GM10266 (cell line): Measurements from ENCODE around the gene NBEA.

ENCODE experiments used
- DNase-seq: peaks from one replicate; pipeline ENCODE4 v3.0.0; 2012; ENCODE audit errors: extremely low spot score
- CTCF ChIP-seq: IDR thresholded peaks from 2 replicates; pipeline ENCODE4 v1.5.1; 2012; ENCODE audit warnings: mild to moderate bottlenecking, low read depth; ENCODE audit not compliant: control insufficient read depth, insufficient read depth; ENCODE audit errors: missing control alignments

NBEA gene

DNA sequence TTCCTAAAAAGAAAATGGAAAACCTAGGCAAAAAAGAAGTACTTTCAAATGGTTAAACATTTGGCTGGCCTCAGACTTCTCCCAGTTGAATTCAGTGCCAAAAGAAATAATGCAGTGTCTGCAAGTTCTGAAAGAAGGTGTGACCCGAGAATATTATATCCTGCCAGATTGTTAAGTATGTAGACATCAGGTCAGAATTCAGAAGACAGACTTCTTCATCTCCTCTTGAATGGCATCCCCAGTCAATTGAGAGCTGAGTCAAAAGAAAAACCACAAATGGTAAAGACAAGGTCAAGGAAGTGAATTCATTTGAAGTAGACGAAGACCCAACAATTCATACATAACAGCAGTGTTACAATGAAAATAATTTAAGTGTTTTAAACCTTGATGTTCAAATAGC, 194.5 kb downstream of the NBEA start:
- no peak for TF ChIP-seq CTCF

GRCh38 chr13:35139591-35139990, 197.5 kb downstream of the NBEA start:
- no peak for TF ChIP-seq CTCF
- DNase-seq: no peak

More for the DNA sequence above, 194.5 kb downstream of the NBEA start:
- DNase-seq: no peak

- TF ChIP-seq CTCF: no peak
- no peak for DNase-seq
These were observed 198.3 kb downstream of the NBEA start for GRCh38 chr13:35140321-35140720.

DNA sequence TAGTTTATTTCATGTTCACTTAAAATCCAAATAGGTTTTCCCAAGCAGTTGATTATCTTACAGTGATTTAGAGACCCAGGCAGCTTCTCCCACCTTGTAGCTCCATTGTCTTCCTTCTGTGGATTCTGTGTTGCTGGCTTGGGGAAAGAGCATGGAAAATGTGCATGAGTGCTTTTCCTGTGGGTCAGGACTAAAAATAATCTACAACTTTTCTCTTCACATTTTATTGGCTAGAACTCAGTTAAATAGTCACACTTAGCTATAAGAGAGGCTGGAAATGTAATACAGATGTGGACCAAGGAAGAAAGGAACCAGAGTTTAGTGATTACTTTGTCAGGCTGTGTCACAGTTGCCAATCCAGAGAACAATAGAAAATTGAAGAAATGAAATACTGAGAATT, 198.8 kb downstream of the NBEA start:
- no peak for TF ChIP-seq CTCF
- DNase-seq: no peak

DNA sequence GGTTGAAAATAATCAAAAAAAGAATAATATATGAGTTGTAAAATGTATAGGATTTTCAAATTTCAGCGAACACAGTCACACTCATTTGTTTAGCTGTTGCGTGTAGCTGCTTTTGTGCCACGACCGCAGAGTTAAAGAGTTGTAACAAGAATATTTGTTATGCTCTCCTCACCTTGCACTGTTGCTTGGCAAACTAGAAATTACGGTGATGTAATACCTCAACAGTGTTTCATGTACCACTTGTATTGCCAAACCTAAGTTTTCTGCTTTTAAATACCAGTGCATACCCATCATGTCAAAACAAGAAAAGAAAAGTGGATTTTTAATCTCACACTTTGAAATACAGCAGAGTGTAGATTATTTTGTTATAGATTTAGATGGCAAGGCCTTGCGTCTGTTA, 201.1 kb downstream of the NBEA start:
- TF ChIP-seq CTCF: no peak
- DNase-seq: no peak

DNA sequence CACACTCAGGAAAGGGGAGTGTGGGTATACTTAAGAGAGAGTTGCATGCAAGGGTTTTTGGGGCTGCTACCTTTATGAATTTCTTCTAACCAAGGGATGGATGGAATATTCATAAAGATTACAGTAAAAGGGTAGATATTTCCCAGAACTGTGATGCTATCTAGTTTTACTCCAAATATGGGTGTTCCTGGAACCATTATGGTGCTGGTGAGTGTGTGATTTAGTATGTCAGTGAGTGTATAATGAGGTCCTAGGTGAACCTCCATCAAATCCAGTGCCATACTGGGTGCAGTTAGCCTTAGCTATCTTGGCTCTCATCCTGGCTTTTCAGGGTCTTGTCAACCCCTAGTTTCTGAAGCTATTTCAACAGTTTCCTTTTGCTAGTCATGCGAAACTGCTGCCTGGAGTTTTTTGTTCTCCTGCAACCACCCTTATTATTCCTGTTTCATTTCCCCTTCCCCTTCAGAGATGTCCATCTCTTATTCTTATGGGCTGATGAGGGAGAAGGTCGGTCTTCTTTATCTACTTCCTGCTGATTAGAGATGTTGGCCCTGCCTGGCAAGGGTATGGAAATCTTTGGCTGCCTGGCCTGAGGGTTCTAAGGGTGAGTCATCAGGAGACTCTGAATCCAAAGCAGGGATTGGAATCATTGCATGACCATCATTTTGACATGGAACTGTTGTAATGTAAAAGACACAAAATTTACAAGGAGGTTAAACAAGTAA, 202.3 kb downstream of the NBEA start:
- DNase-seq: no peak

More for the DNA sequence above, 202.3 kb downstream of the NBEA start:
- no peak for TF ChIP-seq CTCF
